GM23338 (cell line): ENCODE data around the gene SCRG1. TPM values are rescaled to one million over a fixed set of nuclear protein-coding genes. Genes with fewer than 3 reads are reported as not detected.

Experiments
- ATAC-seq: fragments of 200-7000 bp; cut with Tn5 transposase; 3 replicates; pipeline ENCODE4 v1.9.1; 2020
- DNase-seq: peaks from one replicate; pipeline ENCODE4 v3.0.0-alpha.2; 2015; ENCODE audit warnings: low spot score
- H2AFZ ChIP-seq: fragments of 200-600 bp; sonication (generic); 2 replicates; pipeline ENCODE4 v1.8.0; 2016; ENCODE audit warnings: antibody characterized with exemption, mild to moderate bottlenecking, moderate library complexity
- H3F3A ChIP-seq: fragments of 200-600 bp; sonication (generic); replicated peaks from 2 replicates; pipeline ENCODE4 v1.8.0; 2017; ENCODE audit warnings: antibody characterized with exemption, mixed run types, low read depth
- H3K27ac ChIP-seq: fragments of 200-600 bp; sonication (generic); 2 replicates; pipeline ENCODE4 v1.6.1; 2016; ENCODE audit warnings: low read depth
- H3K27me3 ChIP-seq: fragments of 200-600 bp; sonication (generic); 2 replicates; pipeline ENCODE4 v1.8.0; 2016; ENCODE audit warnings: mild to moderate bottlenecking, mixed run types, moderate library complexity; ENCODE audit not compliant: insufficient read depth
- H3K36me3 ChIP-seq: fragments of 200-600 bp; sonication (generic); 2 replicates; pipeline ENCODE4 v1.8.0; 2016; ENCODE audit warnings: mild to moderate bottlenecking; ENCODE audit not compliant: insufficient read depth
- H3K4me1 ChIP-seq: fragments of 200-600 bp; sonication (generic); 2 replicates; pipeline ENCODE4 v1.8.0; 2016; ENCODE audit warnings: mild to moderate bottlenecking, moderate library complexity; ENCODE audit not compliant: insufficient read depth
- H3K4me2 ChIP-seq: fragments of 200-600 bp; sonication (generic); 2 replicates; pipeline ENCODE4 v1.7.1; 2017; ENCODE audit warnings: mixed run types
- H3K4me3 ChIP-seq: fragments of 200-600 bp; sonication (generic); 2 replicates; pipeline ENCODE4 v1.6.1; 2016; ENCODE audit warnings: mixed run types
- H3K79me2 ChIP-seq: fragments of 200-600 bp; sonication (generic); replicated peaks from 2 replicates; pipeline ENCODE4 v1.8.0; 2017; ENCODE audit warnings: mild to moderate bottlenecking; ENCODE audit not compliant: insufficient read depth
- H3K9me2 ChIP-seq: fragments of 200-600 bp; sonication (generic); 2 replicates; pipeline ENCODE4 v1.8.0; 2017; ENCODE audit not compliant: insufficient read depth
- H4K20me1 ChIP-seq: fragments of 200-600 bp; sonication (generic); replicated peaks from 2 replicates; pipeline ENCODE4 v1.8.0; 2017; ENCODE audit warnings: mild to moderate bottlenecking; ENCODE audit not compliant: insufficient read depth
- H3K27ac Mint-ChIP-seq: 2 replicates; pipeline ENCODE4 v1.8.0; 2020; ENCODE audit warnings: inconsistent platforms, mild to moderate bottlenecking, moderate library complexity, mixed read lengths
- H3K27me3 Mint-ChIP-seq: 3 replicates; pipeline ENCODE4 v1.8.0; 2022; ENCODE audit warnings: low read depth, mild to moderate bottlenecking, moderate library complexity, mixed read lengths, inconsistent platforms; ENCODE audit not compliant: insufficient read depth, poor library complexity
- H3K36me3 Mint-ChIP-seq: 3 replicates; pipeline ENCODE4 v1.8.0; 2021; ENCODE audit warnings: low read depth, mild to moderate bottlenecking, inconsistent platforms, moderate library complexity, mixed read lengths
- H3K4me1 Mint-ChIP-seq: 3 replicates; pipeline ENCODE4 v1.8.0; 2020; ENCODE audit warnings: mild to moderate bottlenecking, inconsistent platforms, mixed read lengths
- H3K4me3 Mint-ChIP-seq: 3 replicates; pipeline ENCODE4 v1.8.0; 2021; ENCODE audit warnings: moderate library complexity, mild to moderate bottlenecking, inconsistent platforms, mixed read lengths
- H3K9me3 Mint-ChIP-seq: 3 replicates; pipeline ENCODE4 v1.8.0; 2020; ENCODE audit warnings: moderate library complexity, mild to moderate bottlenecking, inconsistent platforms, mixed read lengths
- CREB1 ChIP-seq: fragments of 250-450 bp; sonication (Bioruptor Pico); IDR thresholded peaks from 2 replicates; pipeline ENCODE4 v1.5.0; 2020; ENCODE audit warnings: low read depth, mild to moderate bottlenecking, moderate library complexity
- CTCF ChIP-seq, 2 experiments: fragments of 200-600 bp in 1 of 2; sonication (generic) in 1 of 2; conservative IDR thresholded peaks; 2 replicates each; pipeline versions ENCODE4 v1.5.1 to v1.6.1; 2016 to 2017; ENCODE audit warnings: antibody characterized with exemption in 2 of 2, low read depth in 2 of 2, mild to moderate bottlenecking in 2 of 2, moderate library complexity in 1 of 2
- EZH2 ChIP-seq: fragments of 200-600 bp; sonication (generic); IDR thresholded peaks from one replicate; pipeline ENCODE4 v1.8.0; 2017; ENCODE audit warnings: antibody characterized with exemption, mild to moderate bottlenecking, low read depth; ENCODE audit not compliant: unreplicated experiment
- EZH2phosphoT487 ChIP-seq: fragments of 200-600 bp; sonication (generic); IDR thresholded peaks from one replicate; pipeline ENCODE4 v1.8.1; 2018; ENCODE audit warnings: antibody characterized with exemption; ENCODE audit not compliant: unreplicated experiment
- JUNB ChIP-seq: IDR thresholded peaks from one replicate; pipeline ENCODE4 v1.6.1; 2016; ENCODE audit warnings: antibody characterized with exemption; ENCODE audit not compliant: unreplicated experiment
- NANOG ChIP-seq: IDR thresholded peaks from 2 replicates; pipeline ENCODE4 v1.6.1; 2016; ENCODE audit warnings: antibody characterized with exemption, borderline replicate concordance
- POLR2AphosphoS5 ChIP-seq: IDR thresholded peaks from 2 replicates; pipeline ENCODE4 v1.6.1; 2016; ENCODE audit warnings: antibody characterized with exemption, low read depth
- STAT1 ChIP-seq: IDR thresholded peaks from one replicate; pipeline ENCODE4 v1.6.1; 2016; ENCODE audit warnings: antibody characterized with exemption; ENCODE audit not compliant: unreplicated experiment
- ZNF114 ChIP-seq: fragments of 250-450 bp; sonication (Bioruptor Pico); IDR thresholded peaks from 2 replicates; pipeline ENCODE4 v1.5.0; 2020; ENCODE audit warnings: mild to moderate bottlenecking, moderate library complexity
- ZNF331 ChIP-seq: fragments of 250-450 bp; sonication (Bioruptor Pico); IDR thresholded peaks from 2 replicates; pipeline ENCODE4 v1.5.0; 2020; ENCODE audit warnings: low read depth, mild to moderate bottlenecking, moderate library complexity
- polyA plus RNA-seq: library from polyadenylated mRNA; unstranded; fragments of >200 nt; fragmentation: Nextera tagmentation; extraction: Ambion mirVana; gene quantifications from 2 replicates; pipeline ENCODE4 v1.2.1, GENCODE V29; 2016
- total RNA-seq: library from RNA; depleted of rRNA; stranded (reverse); fragments of >200 nt; shearing (Covaris generic); gene quantifications from 2 replicates; pipeline ENCODE4 v1.2.3, GENCODE V29; 2014
- TF ChIP-seq, protein P1 (sequence below): IDR thresholded peaks from 2 replicates; pipeline ENCODE4 v1.6.1; 2016; ENCODE audit warnings: antibody characterized with exemption
- TF ChIP-seq, protein P2 (sequence below): fragments of 250-450 bp; sonication (Bioruptor Pico); IDR thresholded peaks from 2 replicates; pipeline ENCODE4 v1.5.0; 2020; ENCODE audit warnings: mild to moderate bottlenecking, moderate library complexity
- TF ChIP-seq, protein P3 (sequence below): IDR thresholded peaks from one replicate; pipeline ENCODE4 v1.6.1; 2018; ENCODE audit warnings: antibody characterized with exemption; ENCODE audit not compliant: unreplicated experiment

The SCRG1 gene
- total and polyA plus RNA-seq, 2 experiments from 2014 or later, result 0.45 TPM; not detected in 1

DNA sequence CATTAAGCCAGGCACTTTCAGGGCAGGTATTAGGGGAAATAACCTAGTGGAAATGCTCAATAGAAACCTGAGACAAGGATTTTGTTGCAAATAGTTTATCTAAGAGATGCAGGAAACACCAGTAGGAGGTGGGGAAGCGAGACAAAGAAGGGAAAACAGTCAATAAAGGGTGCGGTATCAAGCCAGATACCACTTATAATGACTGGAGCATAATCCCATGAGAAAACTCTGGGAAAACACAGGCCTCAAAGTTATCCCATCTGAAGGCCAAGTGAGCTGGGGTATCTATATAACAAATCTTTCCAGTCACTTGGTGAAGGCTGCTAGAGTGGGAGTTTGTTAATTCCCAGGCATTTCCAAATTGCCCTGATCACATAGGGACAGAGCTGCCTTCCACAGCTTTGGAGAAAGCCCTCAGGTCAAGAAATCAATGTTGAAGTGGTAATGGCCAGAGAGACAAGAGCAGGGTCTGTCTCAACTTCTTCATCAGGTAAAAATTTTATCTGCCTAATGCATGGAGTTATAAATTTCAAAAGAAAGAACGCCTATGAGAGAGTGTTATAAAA, 55.0 kb downstream of the SCRG1 start:
- Histone ChIP-seq H3K4me3 (peak overlapping the region; percentile 15; the same call in 1 of the 2 replicates), H3K79me2 (no peaks in the 10 kb centered on the region), H3K9me2 (no peaks in the 10 kb centered on the region), H3K36me3 (no peaks in the 10 kb centered on the region), H3K4me1 (peaks cover 28% of the 10 kb centered on the region), H3F3A (no peaks in the 10 kb centered on the region), H3K27ac (peak overlapping the region; percentile 18; the same call in 1 of the 2 replicates), H3K27me3 (no peaks in the 10 kb centered on the region), H3K4me2 (peak overlapping the region; percentile 58), H4K20me1 (no peaks in the 10 kb centered on the region), H2AFZ (0 out of 2 replicates have a peak overlapping the region, but pooled peaks have one; percentile 12)
- peaks cover 41% of the 10 kb centered on the region for H3K4me1 Mint-ChIP-seq
- ATAC-seq, result peak; percentile 73
- peak overlapping the region; percentile 49; the same call in 2 of the 3 replicates for H3K4me3 Mint-ChIP-seq
- no peaks in the 10 kb centered on the region for H3K36me3 Mint-ChIP-seq
- H3K27ac Mint-ChIP-seq, result peak overlapping the region; percentile 83
- TF ChIP-seq ZNF114 (CRISPR knock-in tag) (no peak), NANOG (no peak), CTCF (conservative IDR thresholded peaks at IDR 0.05; ENCODE audit: low read depth in 2 of 2) (no peak), EZH2phosphoT487 (no peak), EZH2 (no peak), ZNF331 (CRISPR knock-in tag) (no peak), STAT1 (no peak), POLR2AphosphoS5 (no peak), JUNB (no peak), CREB1 (no peak)
- TF ChIP-seq, protein P1, sequence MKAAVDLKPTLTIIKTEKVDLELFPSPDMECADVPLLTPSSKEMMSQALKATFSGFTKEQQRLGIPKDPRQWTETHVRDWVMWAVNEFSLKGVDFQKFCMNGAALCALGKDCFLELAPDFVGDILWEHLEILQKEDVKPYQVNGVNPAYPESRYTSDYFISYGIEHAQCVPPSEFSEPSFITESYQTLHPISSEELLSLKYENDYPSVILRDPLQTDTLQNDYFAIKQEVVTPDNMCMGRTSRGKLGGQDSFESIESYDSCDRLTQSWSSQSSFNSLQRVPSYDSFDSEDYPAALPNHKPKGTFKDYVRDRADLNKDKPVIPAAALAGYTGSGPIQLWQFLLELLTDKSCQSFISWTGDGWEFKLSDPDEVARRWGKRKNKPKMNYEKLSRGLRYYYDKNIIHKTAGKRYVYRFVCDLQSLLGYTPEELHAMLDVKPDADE, result no peak
- TF ChIP-seq, protein P2, sequence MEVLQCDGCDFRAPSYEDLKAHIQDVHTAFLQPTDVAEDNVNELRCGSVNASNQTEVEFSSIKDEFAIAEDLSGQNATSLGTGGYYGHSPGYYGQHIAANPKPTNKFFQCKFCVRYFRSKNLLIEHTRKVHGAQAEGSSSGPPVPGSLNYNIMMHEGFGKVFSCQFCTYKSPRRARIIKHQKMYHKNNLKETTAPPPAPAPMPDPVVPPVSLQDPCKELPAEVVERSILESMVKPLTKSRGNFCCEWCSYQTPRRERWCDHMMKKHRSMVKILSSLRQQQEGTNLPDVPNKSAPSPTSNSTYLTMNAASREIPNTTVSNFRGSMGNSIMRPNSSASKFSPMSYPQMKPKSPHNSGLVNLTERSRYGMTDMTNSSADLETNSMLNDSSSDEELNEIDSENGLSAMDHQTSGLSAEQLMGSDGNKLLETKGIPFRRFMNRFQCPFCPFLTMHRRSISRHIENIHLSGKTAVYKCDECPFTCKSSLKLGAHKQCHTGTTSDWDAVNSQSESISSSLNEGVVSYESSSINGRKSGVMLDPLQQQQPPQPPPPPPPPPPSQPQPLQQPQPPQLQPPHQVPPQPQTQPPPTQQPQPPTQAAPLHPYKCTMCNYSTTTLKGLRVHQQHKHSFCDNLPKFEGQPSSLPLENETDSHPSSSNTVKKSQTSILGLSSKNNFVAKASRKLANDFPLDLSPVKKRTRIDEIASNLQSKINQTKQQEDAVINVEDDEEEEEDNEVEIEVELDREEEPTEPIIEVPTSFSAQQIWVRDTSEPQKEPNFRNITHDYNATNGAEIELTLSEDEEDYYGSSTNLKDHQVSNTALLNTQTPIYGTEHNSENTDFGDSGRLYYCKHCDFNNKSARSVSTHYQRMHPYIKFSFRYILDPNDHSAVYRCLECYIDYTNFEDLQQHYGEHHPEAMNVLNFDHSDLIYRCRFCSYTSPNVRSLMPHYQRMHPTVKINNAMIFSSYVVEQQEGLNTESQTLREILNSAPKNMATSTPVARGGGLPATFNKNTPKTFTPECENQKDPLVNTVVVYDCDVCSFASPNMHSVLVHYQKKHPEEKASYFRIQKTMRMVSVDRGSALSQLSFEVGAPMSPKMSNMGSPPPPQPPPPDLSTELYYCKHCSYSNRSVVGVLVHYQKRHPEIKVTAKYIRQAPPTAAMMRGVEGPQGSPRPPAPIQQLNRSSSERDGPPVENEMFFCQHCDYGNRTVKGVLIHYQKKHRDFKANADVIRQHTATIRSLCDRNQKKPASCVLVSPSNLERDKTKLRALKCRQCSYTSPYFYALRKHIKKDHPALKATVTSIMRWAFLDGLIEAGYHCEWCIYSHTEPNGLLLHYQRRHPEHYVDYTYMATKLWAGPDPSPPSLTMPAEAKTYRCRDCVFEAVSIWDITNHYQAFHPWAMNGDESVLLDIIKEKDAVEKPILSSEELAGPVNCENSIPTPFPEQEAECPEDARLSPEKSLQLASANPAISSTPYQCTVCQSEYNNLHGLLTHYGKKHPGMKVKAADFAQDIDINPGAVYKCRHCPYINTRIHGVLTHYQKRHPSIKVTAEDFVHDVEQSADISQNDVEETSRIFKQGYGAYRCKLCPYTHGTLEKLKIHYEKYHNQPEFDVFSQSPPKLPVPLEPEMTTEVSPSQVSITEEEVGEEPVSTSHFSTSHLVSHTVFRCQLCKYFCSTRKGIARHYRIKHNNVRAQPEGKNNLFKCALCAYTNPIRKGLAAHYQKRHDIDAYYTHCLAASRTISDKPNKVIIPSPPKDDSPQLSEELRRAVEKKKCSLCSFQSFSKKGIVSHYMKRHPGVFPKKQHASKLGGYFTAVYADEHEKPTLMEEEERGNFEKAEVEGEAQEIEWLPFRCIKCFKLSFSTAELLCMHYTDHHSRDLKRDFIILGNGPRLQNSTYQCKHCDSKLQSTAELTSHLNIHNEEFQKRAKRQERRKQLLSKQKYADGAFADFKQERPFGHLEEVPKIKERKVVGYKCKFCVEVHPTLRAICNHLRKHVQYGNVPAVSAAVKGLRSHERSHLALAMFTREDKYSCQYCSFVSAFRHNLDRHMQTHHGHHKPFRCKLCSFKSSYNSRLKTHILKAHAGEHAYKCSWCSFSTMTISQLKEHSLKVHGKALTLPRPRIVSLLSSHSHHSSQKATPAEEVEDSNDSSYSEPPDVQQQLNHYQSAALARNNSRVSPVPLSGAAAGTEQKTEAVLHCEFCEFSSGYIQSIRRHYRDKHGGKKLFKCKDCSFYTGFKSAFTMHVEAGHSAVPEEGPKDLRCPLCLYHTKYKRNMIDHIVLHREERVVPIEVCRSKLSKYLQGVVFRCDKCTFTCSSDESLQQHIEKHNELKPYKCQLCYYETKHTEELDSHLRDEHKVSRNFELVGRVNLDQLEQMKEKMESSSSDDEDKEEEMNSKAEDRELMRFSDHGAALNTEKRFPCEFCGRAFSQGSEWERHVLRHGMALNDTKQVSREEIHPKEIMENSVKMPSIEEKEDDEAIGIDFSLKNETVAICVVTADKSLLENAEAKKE, result no peak
- TF ChIP-seq, protein P3, sequence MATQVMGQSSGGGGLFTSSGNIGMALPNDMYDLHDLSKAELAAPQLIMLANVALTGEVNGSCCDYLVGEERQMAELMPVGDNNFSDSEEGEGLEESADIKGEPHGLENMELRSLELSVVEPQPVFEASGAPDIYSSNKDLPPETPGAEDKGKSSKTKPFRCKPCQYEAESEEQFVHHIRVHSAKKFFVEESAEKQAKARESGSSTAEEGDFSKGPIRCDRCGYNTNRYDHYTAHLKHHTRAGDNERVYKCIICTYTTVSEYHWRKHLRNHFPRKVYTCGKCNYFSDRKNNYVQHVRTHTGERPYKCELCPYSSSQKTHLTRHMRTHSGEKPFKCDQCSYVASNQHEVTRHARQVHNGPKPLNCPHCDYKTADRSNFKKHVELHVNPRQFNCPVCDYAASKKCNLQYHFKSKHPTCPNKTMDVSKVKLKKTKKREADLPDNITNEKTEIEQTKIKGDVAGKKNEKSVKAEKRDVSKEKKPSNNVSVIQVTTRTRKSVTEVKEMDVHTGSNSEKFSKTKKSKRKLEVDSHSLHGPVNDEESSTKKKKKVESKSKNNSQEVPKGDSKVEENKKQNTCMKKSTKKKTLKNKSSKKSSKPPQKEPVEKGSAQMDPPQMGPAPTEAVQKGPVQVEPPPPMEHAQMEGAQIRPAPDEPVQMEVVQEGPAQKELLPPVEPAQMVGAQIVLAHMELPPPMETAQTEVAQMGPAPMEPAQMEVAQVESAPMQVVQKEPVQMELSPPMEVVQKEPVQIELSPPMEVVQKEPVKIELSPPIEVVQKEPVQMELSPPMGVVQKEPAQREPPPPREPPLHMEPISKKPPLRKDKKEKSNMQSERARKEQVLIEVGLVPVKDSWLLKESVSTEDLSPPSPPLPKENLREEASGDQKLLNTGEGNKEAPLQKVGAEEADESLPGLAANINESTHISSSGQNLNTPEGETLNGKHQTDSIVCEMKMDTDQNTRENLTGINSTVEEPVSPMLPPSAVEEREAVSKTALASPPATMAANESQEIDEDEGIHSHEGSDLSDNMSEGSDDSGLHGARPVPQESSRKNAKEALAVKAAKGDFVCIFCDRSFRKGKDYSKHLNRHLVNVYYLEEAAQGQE, result no peak
- peak; percentile 24 for DNase-seq
- no peaks in the 10 kb centered on the region for H3K9me3 Mint-ChIP-seq
- H3K27me3 Mint-ChIP-seq, result peaks cover 5% of the 10 kb centered on the region
